Effector memory CD4-positive, alpha-beta T cell (primary cell): ENCODE measurements around the gene HERC6.

ENCODE experiments used
- DNase-seq, 3 donors: peaks; one replicate each; pipeline ENCODE4 v3.0.0-alpha.2; 2020
- H3K27ac ChIP-seq: 2 replicates; pipeline ENCODE4 v1.7.0; 2013; ENCODE audit warnings: mild to moderate bottlenecking, low read length, moderate library complexity; ENCODE audit not compliant: insufficient read depth, poor library complexity, severe bottlenecking
- H3K27me3 ChIP-seq: replicated peaks from 2 replicates; pipeline ENCODE4 v1.7.0; 2013; ENCODE audit warnings: mild to moderate bottlenecking, low read length; ENCODE audit not compliant: insufficient read depth, control insufficient read depth, poor library complexity, severe bottlenecking
- H3K36me3 ChIP-seq: 2 replicates; pipeline ENCODE4 v1.7.0; 2013; ENCODE audit warnings: mild to moderate bottlenecking, low read length, moderate library complexity; ENCODE audit not compliant: control insufficient read depth, insufficient read depth
- H3K4me1 ChIP-seq: 2 replicates; pipeline ENCODE4 v1.7.0; 2013; ENCODE audit warnings: low read length, mild to moderate bottlenecking; ENCODE audit not compliant: control insufficient read depth, insufficient read depth, poor library complexity, severe bottlenecking
- H3K4me3 ChIP-seq: 2 replicates; pipeline ENCODE4 v1.7.0; 2013; ENCODE audit warnings: low read length, low read depth, mild to moderate bottlenecking; ENCODE audit not compliant: insufficient read depth, poor library complexity, severe bottlenecking
- H3K9me3 ChIP-seq: 2 replicates; pipeline ENCODE4 v1.7.0; 2013; ENCODE audit warnings: mild to moderate bottlenecking, low read length, moderate library complexity; ENCODE audit not compliant: control insufficient read depth

The HERC6 gene

DNA sequence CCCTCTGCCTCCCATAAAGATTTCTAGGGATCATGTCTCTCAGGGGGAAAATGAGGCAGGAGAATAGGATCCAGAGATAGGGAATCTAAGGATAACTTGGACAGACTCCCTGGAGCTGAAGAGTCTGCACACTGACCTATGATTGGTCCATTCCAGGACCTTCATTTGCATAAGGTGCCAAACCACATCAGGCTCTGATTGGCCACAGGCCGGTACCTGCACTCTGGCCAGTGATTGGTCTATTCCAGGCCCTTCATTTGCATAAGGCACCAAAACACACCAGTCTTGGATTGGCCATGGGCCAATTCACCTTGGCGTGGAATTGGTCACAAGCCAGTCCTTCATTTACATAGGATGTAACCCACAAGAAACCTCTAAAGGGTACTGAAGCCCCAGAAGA lies 74.3 kb downstream of the HERC6 start:
- Histone ChIP-seq H3K4me3 (no peak overlapping the region), H3K36me3 (no peaks in the 10 kb centered on the region), H3K9me3 (no peaks in the 10 kb centered on the region)

GRCh38 chr4:88456670-88457306 lies 78.1 kb downstream of the HERC6 start, which contains the start of gene HERC5:
TSS of gene HERC5 (plus strand) at chr4:88457119. CDS start at chr4:88457270, 151 bp downstream.
- Histone ChIP-seq H3K36me3 (no peaks in the 10 kb centered on the region), H3K4me3 (peak within 1 kb of the TSS; percentile 81), H3K4me1 (peaks cover 7% of the 10 kb centered on the region), H3K27me3 (no peaks in the 10 kb centered on the region), H3K27ac (peak within 1 kb of the TSS; percentile 83), H3K9me3 (no peaks in the 10 kb centered on the region)
- peak; percentile 88 to 89 (median 88) for DNase-seq

More for the DNA sequence above, 74.3 kb downstream of the HERC6 start:
- peaks cover 5% of the 10 kb centered on the region for H3K4me1 ChIP-seq
- no peak overlapping the region for H3K27ac ChIP-seq
- H3K27me3 ChIP-seq = no peaks in the 10 kb centered on the region
- no peak for DNase-seq

DNA sequence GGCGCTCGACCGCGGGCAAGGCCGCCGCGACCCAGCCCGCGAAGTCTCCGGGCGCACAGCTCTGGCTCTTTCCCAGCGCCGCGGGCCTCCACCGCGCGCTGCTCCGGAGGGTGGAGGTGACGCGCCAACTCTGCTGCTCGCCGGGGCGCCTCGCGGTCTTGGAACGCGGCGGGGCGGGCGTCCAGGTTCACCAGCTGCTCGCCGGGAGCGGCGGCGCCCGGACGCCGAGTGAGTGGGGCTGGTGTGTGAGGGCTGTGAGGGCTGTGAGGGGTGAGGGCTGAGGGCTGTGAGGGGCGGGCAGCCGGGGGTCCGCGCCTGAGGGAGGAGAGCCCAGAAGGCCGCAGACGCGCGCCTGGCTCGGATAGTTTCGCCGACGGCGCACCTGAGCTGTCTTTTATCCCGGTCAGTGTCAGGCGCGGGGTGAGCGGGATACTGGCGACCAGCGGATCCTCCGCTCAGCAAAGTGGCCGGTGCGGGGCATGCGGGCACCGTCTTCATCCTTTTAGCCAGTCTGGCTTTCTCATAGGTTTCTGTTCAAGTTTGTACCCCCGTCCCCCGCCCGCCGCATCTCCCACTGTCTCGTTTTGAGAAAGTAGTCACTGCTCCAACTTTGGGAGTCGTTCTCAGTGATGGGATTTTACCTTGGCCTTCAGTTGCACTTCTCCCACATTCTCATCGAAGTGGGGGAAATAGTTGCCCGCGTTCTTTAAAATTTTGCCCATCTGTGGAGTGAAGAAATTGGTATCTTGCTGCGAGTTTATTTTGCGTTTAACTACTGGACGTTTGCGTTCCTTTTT lies 78.9 kb downstream of the HERC6 start:
- Histone ChIP-seq H3K27ac (peak overlapping the region; percentile 83), H3K4me3 (peak overlapping the region; percentile 81), H3K36me3 (peaks cover 3% of the 10 kb centered on the region), H3K27me3 (no peaks in the 10 kb centered on the region), H3K4me1 (peaks cover 7% of the 10 kb centered on the region), H3K9me3 (no peaks in the 10 kb centered on the region)
- DNase-seq = peak in 1 of 3 donors; percentile 43

GRCh38 chr4:88458104-88458740 lies 79.6 kb downstream of the HERC6 start:
- H3K27me3 ChIP-seq = no peaks in the 10 kb centered on the region
- no peak overlapping the region for H3K27ac ChIP-seq
- H3K4me1 ChIP-seq = peaks cover 7% of the 10 kb centered on the region
- peaks cover 3% of the 10 kb centered on the region for H3K36me3 ChIP-seq
- no peaks in the 10 kb centered on the region for H3K9me3 ChIP-seq
- DNase-seq = no peak
- peak overlapping the region; percentile 81 for H3K4me3 ChIP-seq

DNA sequence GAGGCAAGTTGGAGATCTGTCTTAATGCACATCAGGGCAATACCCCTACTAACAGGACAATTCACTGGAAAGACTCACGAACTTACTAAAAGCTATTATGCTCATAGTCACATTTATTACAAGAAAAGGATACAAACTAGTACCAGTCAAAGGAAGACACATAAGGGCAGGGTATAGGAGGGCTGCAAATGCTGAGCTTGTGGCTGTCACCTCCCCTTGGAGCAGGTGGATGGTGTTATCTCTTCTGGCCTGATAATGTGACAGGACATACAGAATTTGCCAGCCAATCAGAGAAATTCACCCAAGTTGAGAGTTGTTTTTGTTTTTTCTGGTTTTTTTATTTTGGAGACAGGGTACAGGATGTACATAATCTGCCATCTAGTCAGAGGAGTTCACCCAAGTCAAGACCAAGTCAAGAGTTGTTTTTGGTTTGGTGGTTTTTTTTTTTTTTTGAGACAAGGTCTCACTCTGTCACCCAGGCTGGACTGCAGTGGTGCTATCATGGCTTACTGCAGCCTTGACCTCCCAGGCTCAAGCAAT lies 87.1 kb downstream of the HERC6 start:
- Histone ChIP-seq H3K27ac (no peak overlapping the region), H3K4me1 (no peaks in the 10 kb centered on the region), H3K27me3 (no peaks in the 10 kb centered on the region), H3K9me3 (no peaks in the 10 kb centered on the region), H3K4me3 (no peak overlapping the region), H3K36me3 (peaks cover 37% of the 10 kb centered on the region)
- DNase-seq = no peak

GRCh38 chr4:88467392-88467791 lies 88.7 kb downstream of the HERC6 start:
- DNase-seq = no peak
- no peak overlapping the region for H3K4me3 ChIP-seq
- H3K4me1 ChIP-seq = no peaks in the 10 kb centered on the region
- H3K27ac ChIP-seq = no peak overlapping the region
- H3K27me3 ChIP-seq = no peaks in the 10 kb centered on the region
- peaks cover 36% of the 10 kb centered on the region for H3K36me3 ChIP-seq
- no peaks in the 10 kb centered on the region for H3K9me3 ChIP-seq

DNA sequence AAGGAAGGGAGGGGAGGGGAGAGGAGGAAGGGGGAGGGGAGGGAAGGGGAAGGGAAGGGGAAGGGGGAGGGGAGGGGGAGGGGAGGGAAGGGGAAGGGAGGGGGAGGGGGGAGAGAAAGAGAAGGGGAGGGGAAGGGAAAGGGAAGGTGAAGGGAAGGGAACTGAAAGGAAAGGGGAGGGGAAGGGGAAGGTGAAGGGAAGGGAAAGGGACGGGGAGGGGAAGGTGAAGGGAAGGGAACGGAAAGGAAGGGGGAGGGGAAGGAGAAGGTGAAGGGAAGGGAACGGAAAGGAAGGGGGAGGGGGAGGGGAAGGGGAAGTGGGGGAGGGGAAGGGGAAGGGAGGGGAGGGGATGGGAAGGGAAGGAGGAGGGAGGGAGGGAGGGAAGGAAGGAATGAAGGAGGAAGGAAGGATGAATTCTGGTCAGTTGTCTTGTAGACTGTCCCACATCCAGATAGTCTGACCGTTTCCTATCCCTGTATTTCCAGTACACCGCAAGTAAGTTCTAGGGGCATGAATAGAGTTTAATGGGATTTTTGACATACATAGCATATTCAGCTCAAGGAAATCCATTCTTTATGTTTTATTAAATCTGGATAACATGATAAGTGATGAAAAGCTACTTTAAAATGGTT lies 98.7 kb downstream of the HERC6 start:
- Histone ChIP-seq H3K4me3 (no peak overlapping the region), H3K27ac (no peak overlapping the region)
- no peak for DNase-seq

DNA sequence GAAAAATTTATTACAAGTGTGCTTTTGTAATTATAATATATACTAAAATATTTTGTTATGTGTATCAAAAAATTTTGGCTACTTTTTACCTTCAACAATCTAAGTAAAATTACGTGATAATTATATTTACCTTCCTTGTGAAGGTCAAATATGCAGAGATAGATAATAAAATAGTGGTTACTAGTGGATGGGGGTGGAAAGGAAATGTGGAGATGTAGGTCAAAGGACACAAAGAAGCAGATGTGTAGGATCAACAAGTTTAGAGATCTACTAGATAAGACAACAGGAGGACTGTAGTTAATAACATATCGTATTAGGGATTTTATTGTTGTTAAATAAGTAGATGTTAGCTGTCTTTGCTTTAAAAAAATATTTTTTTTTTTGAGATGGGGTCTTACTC lies 99.6 kb downstream of the HERC6 start:
- H3K27me3 ChIP-seq = no peaks in the 10 kb centered on the region
- no peaks in the 10 kb centered on the region for H3K9me3 ChIP-seq
- H3K36me3 ChIP-seq = peaks cover 3% of the 10 kb centered on the region
- H3K27ac ChIP-seq = no peak overlapping the region
- no peak for DNase-seq
- no peaks in the 10 kb centered on the region for H3K4me1 ChIP-seq
- H3K4me3 ChIP-seq = no peak overlapping the region

More for the DNA sequence above, 98.7 kb downstream of the HERC6 start:
- no peaks in the 10 kb centered on the region for H3K9me3 ChIP-seq
- H3K4me1 ChIP-seq = no peaks in the 10 kb centered on the region
- peaks cover 10% of the 10 kb centered on the region for H3K36me3 ChIP-seq
- H3K27me3 ChIP-seq = no peaks in the 10 kb centered on the region

GRCh38 chr4:88481537-88481936 lies 102.9 kb downstream of the HERC6 start:
- Histone ChIP-seq H3K27ac (no peak overlapping the region), H3K4me1 (no peaks in the 10 kb centered on the region), H3K4me3 (no peak overlapping the region), H3K36me3 (peaks cover 13% of the 10 kb centered on the region), H3K9me3 (no peaks in the 10 kb centered on the region), H3K27me3 (no peaks in the 10 kb centered on the region)
- no peak for DNase-seq
